Medulla oblongata (tissue), 1 donor: Measurements from ENCODE around the gene IMPDH1.

ENCODE experiments used
- DNase-seq: peaks from one replicate; pipeline ENCODE4 v3.0.0-alpha.2; 2015; ENCODE audit errors: extremely low spot score

IMPDH1 gene

DNA sequence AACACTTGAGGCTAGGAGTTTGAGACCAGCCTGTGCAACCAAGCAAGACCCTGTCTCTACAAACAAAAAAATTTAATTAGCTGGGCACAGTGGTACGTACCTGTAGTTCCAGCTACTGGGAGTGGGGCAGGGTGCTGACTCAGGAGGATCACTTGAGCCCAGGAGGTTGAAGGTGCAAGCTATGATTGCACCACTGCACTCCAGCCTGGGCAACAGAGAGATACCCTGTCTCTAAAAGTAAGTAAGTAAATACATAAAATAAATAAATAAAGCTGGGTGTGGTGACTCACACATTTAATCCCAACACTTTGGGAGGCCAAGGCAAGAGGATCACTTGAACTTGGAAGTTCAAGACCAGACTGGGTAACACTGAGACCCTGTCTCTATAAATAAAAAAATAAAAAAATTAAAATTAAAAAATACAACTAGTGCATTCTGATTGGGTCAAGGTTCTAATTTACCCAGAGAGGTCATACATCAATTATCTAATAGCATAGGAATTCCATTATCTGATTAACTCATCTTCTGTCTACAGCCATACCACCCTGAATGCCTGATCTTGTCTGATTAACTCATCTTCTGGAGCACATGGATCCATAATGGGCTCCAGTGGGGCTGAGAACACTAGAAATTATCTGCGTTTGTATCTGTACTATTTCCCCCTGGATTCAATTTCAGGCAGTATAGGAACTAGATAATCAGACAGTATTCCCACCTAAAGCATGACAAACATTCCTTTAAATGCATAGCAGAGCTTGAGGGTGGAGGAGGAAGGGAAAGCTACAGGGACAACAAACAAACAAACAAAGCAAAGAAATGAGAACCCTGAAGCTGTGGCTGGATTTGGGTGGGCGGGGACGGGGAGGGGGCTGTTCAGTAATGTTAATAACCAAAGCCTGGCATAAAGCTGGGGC is 24.9 kb upstream of the IMPDH1 start:
- no peak for DNase-seq

DNA sequence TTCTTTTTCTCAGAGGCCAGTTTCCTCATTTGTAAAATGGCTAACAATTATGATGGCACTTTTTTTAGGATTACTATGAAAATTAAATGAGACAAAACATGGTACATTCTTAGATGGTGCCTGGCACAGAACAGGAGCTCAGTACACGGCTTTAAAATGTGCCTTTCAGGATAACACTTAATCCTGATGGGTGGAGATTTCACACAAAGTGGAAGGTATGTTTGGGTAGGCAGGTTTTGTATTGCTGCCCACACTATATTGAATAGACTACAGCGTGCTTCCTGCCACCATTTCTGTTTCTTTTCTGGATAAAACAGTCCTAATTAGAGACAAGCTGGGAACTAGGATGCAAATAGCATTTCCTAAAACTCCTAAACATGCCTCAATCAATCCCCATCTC is 22.0 kb upstream of the IMPDH1 start:
- DNase-seq, result no peak

DNA sequence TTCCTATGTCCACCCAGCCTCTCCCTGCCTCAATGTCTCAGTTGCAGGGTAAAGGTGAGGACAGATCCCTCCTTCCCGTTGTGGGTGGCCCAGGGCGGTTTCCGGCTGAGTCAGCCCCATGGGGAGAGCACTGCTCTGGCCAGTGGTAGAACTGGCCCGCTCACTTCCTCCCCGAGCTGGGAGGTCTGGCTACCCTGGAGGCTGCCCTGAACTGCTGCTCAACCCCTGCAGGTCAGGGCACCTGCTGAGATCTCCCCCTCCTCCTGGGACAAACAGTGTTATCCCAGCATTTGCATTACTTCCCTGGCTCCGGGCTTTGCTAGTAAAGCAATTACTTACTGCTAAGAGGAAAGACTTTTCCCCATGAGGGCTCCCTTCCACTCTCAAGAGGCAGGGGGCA is 21.4 kb upstream of the IMPDH1 start:
- DNase-seq, result no peak

DNA sequence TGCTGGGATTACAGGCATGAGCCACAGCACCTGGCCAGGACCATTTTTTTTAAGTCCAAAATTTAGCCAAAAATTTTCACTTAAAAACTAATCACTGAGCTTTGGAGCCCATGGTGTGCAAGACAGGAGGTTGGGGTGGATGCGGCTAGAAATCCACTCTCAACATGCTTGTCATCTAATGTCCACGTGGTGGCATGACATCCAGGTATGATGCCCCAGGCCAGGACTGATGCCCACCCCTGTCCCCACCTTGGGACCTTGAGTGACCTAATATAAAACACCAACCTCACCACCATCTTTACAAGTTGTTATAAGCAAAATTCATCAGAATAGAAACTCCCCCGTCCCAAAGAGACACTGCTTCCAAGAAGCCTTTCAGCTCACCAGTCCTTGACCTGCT is 20.4 kb upstream of the IMPDH1 start:
- no peak for DNase-seq

DNA sequence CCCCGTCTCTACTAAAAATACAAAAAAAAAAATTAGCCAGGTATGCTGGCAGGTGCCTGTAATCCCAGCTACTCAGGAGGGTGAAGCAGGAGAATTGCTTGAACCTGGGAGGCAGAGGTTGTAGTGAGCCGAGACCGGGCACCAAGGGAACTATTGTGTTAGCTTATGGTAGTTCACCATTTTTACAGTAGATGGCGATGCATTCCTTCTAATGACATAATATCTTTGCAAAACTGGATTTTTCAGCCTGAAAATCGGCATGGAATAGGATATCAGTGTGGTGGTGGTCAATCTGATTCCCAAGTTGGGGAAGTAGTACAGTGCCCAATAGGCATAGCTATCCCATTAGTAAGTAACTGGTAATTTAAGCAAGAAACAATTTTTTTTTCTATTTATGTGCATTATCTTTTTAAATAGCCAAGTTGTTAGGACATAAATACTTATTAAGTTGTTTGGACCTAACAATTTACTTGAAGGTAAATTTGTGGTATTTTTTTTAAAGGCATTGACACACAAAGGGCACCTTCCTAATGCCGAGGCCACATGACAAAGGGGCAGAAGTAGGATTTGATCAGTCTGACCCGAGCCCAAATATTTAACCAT is 17.6 kb upstream of the IMPDH1 start:
- peak; percentile 81 for DNase-seq

DNA sequence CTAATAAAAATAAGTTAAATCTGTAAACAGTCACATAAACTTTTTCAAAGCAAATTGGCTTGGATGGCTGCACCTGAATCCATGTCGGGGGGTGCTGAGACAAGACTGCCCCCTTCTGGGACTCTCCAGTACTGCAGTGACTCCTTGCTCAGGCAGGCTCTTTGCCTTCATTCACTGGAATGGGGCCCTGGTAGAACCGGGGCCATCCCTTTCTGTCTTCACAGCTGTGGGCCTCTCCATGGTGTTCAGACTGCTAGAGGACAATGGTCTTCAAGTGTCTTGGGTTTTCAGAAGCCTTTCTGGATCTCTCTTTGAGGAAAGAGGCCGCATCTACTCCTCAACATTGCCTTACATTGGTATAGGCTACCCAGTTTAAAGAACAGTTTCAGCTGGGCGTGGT is 16.1 kb upstream of the IMPDH1 start:
- DNase-seq, result peak; percentile 55

DNA sequence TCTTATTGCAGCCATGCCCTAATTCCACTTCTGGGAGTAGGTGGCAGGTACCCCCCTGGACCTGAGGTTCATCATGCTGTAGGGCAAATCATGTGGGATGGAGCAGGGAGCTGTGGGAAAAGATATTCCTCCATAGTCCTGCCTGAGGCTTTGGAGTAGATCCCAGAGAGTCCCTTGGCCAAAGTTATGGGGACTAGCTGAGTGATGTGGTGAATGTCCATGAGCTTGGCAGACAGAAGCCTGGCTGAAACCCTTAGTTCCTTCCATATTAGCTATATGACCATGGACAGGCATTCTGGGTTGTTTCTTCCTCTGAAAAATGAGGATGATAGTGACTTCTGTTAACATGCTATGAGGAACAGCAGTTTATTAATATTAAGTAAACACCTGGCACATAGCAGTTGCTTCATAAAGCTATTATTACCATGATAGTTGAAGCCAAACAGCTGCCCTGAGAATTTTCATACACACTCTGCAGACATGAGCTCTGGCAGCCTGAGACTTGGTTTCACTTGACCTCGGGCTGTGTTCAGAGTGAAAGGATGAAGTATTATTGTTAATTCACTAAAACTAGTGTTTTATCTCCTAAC is 15.0 kb upstream of the IMPDH1 start:
- DNase-seq, result no peak

DNA sequence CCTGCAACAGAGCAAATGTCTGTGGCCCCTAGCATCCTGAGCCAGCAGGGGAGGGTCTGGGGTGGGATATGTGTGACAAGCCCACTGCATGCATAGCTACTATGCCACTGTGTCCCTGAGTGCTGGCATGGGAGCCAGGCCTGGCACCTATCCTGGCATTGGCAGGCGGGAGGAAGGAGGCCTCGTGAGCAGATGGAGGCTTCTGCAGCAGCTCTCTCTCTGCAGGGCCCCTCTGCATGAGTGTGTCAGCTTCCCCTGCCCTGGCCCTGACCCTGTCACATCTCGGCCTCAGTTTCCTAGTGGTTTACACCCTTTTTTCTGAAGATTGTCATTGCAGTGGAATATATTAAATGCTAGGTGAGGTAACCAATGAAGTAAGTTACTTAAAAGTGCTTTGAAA is 13.1 kb upstream of the IMPDH1 start:
- no peak for DNase-seq

DNA sequence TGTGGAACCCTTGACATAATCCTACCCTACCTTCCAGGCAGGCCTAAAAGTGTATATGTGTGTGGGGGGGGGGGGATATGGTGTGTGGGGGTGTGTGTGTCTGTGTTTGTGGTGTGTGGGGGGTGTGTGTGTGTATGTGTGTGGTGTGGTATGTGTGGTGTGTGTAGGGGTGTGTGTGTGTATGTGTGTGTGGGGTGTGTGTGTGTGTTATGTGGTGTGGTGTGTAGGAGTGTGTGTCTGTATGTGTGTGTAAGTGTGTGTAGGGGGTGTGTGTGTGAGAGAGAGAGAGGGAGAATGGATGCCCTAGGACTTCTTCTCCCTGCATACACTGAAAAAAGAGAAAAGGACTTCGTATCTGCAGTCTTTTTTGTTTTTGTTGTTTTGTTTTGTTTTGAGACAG is 12.3 kb upstream of the IMPDH1 start:
- DNase-seq, result no peak

DNA sequence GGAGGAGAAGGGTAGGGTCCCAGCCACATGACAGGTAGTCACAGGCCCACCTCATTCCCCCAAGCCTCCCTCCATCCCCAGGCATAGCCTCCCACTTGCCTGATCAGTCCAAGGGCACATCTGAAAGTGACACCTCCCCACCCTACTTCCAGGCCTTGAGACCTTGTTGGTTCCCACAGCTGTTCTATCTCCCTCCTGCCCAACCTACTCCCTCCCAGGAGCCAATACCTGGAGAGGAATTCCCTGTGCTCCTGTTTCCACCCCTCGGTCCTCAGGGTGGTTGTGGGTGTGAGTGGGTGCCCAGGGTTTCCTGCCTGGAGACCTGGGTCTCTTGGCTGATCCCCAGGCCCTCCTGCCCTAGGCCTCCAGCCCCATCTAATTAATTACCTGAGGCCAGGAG is 11.6 kb upstream of the IMPDH1 start:
- DNase-seq, result no peak

DNA sequence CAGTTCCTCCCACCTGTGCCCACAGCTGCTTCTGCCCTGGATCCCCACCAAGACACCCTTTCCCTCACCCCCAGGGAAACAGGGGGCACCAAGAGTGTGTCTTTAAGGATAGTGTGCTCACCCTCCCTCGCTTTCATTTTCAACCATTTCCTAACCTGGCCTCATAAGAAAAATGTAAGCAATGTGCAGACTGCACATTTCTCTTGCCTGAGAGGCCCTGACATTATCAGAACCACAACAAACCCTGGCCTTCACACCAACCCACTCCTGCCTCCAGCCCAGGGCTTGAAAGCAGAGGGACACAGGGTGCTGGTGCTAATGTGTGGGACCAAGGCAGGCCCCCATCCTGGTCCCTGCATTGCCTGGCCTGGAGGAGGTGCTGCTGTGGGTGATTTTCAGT is 11.0 kb upstream of the IMPDH1 start:
- no peak for DNase-seq

DNA sequence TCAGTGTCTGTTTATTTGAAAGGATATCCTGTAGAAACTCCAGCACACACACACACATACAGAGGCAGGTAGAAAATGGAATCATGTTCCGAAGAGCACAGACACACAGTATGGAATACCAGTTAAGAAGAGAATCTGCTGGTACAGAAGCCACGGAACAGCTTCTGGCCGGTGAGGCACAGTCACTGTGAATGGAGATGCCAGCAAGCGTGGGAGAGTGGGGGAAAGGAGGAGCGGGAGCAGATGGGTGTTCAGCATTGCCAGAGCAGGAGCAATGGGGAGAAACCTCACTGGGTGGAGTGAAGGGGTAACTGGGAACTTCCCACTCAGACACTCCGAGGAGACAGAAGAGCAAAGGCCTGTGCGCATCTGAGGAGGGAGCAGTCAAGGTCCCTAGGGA is 9.5 kb upstream of the IMPDH1 start:
- no peak for DNase-seq

DNA sequence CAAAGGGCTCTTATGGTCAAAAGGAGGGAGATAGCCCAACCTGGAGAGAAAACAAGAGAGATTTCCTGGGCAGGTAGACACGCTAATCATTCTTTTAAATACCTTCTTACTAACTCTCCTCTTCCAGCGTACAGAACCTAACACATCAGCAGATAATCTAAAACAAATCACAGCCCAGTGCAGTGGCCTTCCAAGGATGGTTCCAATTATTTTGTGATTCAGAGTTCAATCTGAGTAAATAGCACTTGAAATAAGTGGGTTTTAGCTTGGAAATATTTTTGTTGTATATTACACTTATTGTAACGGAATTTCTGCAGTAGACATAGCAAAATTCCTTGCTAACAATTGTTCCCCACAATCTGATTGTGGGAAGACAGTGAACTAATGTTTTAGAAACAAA is 7.3 kb upstream of the IMPDH1 start:
- no peak for DNase-seq

DNA sequence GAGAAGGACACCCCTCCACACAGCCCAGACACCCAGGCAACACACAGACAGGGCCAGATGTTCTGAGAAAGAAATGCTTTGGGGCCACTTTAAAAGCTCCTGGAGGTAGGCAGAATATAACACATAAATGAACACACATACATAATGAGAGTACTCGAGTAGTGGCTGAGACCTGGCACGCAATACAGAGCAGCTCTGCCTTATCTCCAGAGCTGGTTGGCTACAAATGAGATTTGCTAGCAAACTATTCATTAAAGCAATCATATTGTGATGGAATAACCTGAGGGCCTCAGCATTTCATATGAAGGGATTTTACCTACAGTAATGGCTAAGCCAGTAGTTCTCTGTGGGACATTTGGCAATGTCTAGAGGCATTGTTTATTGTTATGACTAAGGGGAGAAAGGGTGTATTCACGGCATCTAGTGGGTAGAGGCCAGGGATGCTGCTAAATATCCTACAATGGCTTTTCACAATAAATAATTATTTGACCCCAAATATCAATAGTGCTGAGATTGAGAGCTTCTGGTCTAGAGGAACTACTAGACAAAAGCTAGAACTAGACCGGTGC is 5.5 kb upstream of the IMPDH1 start:
- no peak for DNase-seq

DNA sequence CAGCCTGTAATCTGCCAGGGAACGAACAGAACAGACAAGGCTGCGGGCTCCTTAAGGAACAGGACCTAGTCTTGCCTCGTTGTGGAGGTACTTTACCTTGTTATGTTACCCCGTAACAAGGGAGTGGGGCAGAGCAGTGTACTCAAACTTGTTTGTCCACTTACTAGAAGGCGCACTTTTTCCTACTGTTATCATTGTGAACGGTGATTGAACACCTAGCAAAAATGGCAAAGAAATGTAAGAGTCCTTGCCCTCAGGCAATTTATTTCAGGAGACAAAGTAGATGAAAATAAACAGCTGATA is 620 bp upstream of the IMPDH1 start:
- DNase-seq, result no peak

DNA sequence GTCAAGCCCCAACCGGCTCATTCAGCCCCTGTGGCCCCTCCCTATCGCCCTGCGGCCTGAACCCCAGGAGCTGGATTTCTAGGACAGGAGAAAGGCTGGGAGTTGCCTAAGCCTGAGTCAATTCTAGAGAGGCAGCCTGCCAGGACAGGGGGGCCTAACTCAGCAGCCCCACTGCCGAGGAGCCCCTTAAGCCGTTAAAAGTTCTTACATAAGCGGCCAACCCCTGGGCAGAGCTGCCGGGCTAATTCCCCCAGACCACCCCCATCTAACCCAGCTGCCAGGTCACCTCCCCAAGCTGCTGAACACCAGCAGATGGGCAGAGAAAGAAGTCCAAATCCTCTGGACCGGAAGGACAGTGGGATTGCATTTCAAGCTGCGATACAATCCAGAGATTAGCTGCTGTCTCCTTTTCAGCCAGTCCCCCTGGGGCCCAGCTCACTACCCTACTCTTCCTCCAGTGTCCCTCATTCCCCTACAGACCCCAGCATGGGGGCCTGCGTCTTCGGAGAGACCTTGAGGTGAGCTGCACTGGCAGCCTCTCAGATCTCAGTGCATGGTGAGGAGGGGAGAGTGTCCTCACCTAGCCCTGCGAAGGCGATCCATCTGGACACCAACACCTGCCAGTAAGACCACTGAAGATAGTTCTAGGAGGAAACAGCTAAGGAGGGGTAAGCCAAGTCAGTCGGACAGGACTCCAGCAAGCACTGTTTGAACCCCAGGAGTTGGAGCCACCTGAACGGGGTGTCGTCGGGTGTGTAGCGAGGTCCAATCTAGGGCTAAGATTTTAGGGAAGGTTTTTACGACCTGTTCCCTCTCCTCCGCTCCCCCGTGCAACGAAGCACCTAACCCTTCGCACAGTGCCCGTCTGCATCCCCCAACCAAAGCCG is 830 bp downstream of the IMPDH1 start:
- DNase-seq, result no peak

DNA sequence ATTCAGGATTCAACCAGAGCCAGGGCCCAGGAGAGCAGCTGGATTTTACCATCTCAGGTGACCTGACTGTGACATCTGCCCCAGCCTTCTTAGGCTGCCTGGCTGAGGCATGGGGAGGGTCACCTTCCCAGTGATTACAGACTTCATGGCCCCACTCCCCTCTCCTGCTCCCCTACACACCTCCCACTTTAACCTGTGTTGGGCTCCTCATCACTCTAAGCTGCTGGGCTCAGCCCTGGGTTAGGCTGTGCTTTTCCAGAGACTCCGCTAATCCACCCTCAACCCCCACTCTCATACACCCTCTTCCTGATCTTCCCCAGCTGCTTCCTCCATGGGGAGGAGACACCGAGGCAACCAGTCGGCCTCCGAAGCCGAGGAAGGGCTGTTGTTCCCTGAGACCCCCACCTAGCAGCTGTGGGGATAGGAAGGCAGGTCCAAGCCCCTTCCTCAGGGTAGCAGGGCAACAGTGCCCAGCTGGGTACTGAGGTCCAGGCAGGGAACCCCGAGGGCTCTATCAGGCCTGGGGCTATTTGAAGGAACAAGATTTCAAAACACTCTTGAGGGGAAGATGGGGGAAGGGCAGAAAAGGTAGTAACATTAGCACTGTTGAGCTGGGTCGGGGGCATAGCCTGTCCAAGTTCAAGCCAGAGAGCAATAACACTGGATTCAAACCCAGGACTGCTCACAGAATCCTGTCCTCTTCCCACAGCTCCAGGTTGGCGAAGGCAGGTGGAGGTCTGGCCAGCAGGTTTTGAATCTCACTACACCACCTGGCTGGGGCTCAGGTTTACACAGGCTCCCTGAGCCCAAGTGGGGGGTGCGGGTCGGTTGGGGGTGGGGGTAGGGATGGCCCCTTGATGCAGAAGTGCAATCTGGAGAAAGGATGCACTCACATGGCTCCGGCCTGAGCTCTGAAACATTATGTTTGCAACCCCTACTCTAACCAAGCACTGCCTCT is 1.8 kb downstream of the IMPDH1 start:
- no peak for DNase-seq

DNA sequence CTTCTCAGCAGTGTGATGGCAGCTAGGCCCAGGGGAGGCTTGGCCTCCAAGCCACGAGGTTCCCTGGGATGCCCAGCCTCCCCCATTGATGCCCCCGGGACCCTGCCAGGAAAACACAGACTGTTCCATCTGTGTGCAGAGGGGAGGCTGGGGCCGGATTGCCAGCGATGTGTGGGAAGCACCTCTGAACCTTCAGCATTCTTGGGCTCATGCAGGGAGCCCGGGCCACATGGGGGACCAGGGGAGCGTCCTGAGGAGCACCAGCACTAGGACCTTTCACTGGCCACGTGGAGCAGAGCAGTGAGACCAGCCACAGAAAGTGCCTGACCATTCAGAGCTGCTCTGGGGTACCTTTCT is 2.6 kb downstream of the IMPDH1 start:
- DNase-seq, result no peak

DNA sequence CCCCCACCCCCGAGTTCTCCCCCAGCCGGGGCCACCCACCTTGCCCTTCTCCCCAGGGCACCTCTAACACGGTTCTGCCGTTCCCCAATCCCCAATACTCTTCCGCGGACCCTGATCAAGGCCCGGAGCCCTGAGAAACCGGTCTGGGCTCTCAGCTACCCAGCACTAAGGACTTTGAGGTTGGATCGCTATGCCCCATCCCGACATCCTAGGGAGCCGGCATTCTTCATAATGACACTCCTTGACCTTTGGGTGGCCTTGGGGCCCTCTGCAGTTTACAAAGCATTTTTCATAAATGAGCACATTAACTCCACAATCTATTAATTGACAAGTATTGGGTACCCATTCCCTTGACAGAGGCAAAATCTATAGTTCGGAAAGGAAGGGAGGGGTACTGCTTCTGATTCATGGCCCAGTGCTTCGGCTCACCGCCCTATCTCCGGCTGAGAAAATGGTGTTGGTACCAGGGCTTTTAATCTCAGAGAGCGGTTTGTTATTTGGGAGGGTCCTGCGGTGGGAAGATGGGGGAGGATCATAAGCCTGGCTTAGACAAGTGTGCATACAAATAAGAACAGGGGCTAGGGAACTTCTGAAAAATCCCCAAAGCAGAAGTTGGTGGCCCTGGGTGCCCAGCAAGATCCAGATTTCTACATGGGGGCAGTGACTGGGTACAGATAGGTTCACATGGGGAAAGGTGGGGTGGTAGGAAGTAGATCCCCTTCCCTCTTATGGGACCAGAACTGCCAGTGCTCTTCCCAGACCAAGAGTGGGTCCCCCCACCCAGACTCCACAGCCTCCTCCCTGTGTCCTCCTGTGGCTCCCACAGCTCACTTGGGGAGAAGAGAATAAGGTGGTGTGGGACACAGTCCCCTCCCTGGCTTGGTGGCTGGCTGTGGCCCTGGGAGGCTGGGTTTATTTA is 3.2 kb downstream of the IMPDH1 start:
- DNase-seq, result no peak
